ENCODE data around the gene FANCC.

DNA sequence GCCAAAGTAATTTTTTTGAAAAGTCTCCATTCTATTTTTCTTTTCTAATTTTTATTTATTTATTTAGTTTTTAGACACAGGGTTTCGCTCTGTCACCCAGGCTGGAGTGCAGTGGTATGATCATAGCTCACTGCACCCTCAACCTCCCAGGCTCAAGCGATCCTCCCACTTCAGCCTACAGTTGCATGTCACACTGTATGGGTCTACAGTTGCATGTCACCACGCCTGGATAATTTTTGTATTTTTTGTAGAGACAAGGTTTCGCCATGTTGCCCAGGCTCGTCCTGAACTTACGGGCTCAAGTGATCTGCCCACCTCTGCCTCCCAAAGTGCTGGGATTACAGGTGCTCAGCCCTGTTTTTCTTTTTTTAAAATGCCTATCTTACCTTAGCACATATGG, 10.7 kb downstream of the FANCC start:
- TF ChIP-seq CTCF (IDR thresholded peaks at IDR 0.05), result no peak
- TF ChIP-seq POLR2A (IDR thresholded peaks at IDR 0.05), result no peak

All from body of pancreas (tissue), 4 donors.